IMR-90 (cell line): ENCODE data around the gene MS4A5.

Experiments used
- CEBPB ChIP-seq: IDR thresholded peaks from 2 replicates; pipeline ENCODE4 v1.6.1; 2012; ENCODE audit warnings: low read depth, low read length, improper control_type of control experiment
- CTCF ChIP-seq: conservative IDR thresholded peaks from 2 replicates; pipeline ENCODE4 v1.5.1; 2012; ENCODE audit warnings: mild to moderate bottlenecking, low read depth, low read length, improper control_type of control experiment
- MXI1 ChIP-seq: IDR thresholded peaks from 2 replicates; pipeline ENCODE4 v1.6.1; 2012; ENCODE audit warnings: low read depth, mild to moderate bottlenecking, low read length, moderate library complexity, borderline replicate concordance
- POLR2A ChIP-seq: IDR thresholded peaks from 2 replicates; pipeline ENCODE4 v1.6.1; 2012; ENCODE audit warnings: mild to moderate bottlenecking, low read depth, low read length
- RCOR1 ChIP-seq: IDR thresholded peaks from 2 replicates; pipeline ENCODE4 v1.6.1; 2012; ENCODE audit warnings: mild to moderate bottlenecking, low read length, improper control_type of control experiment; ENCODE audit not compliant: insufficient replicate concordance
- TF ChIP-seq, protein P1 (sequence below): fragments of 150-350 bp; IDR thresholded peaks from 2 replicates; pipeline ENCODE4 v1.6.1; 2016; ENCODE audit warnings: low read depth, mild to moderate bottlenecking, low read length, moderate library complexity, borderline replicate concordance
- TF ChIP-seq, protein P2 (sequence below): fragments of 150-350 bp; IDR thresholded peaks from 2 replicates; pipeline ENCODE4 v1.6.1; 2017; ENCODE audit warnings: mild to moderate bottlenecking, antibody characterized with exemption, low read length, low read depth

- no peak for TF ChIP-seq POLR2A
- no peak for TF ChIP-seq MXI1
- no peak for TF ChIP-seq CTCF
- TF ChIP-seq, protein P1, sequence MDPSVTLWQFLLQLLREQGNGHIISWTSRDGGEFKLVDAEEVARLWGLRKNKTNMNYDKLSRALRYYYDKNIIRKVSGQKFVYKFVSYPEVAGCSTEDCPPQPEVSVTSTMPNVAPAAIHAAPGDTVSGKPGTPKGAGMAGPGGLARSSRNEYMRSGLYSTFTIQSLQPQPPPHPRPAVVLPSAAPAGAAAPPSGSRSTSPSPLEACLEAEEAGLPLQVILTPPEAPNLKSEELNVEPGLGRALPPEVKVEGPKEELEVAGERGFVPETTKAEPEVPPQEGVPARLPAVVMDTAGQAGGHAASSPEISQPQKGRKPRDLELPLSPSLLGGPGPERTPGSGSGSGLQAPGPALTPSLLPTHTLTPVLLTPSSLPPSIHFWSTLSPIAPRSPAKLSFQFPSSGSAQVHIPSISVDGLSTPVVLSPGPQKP = no peak
- TF ChIP-seq, protein P2, sequence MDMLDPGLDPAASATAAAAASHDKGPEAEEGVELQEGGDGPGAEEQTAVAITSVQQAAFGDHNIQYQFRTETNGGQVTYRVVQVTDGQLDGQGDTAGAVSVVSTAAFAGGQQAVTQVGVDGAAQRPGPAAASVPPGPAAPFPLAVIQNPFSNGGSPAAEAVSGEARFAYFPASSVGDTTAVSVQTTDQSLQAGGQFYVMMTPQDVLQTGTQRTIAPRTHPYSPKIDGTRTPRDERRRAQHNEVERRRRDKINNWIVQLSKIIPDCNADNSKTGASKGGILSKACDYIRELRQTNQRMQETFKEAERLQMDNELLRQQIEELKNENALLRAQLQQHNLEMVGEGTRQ = no peak
- no peak for TF ChIP-seq CEBPB
- TF ChIP-seq RCOR1 = no peak
Measured at GRCh38 chr11:60447846-60448245, 18.5 kb downstream of the MS4A5 start.
